ENCODE results near the gene CHGA.

GRCh38 chr14:92885279-92886061 lies 37.5 kb upstream of the CHGA start:
- TF ChIP-seq POLR2A (IDR thresholded peaks at IDR 0.05) = no peak
- TF ChIP-seq, protein P1, sequence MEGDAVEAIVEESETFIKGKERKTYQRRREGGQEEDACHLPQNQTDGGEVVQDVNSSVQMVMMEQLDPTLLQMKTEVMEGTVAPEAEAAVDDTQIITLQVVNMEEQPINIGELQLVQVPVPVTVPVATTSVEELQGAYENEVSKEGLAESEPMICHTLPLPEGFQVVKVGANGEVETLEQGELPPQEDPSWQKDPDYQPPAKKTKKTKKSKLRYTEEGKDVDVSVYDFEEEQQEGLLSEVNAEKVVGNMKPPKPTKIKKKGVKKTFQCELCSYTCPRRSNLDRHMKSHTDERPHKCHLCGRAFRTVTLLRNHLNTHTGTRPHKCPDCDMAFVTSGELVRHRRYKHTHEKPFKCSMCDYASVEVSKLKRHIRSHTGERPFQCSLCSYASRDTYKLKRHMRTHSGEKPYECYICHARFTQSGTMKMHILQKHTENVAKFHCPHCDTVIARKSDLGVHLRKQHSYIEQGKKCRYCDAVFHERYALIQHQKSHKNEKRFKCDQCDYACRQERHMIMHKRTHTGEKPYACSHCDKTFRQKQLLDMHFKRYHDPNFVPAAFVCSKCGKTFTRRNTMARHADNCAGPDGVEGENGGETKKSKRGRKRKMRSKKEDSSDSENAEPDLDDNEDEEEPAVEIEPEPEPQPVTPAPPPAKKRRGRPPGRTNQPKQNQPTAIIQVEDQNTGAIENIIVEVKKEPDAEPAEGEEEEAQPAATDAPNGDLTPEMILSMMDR (IDR thresholded peaks at IDR 0.05) = no peak

All from Peyer's patch (tissue), 4 donors.